Panc1 (cell line): ENCODE data around the gene GFRA1.

ENCODE experiments used
- TF ChIP-seq, protein P1 (sequence below): fragments of 450-650 bp; IDR thresholded peaks from 2 replicates; pipeline ENCODE4 v1.5.1; 2017; ENCODE audit warnings: mild to moderate bottlenecking
- TF ChIP-seq, protein P2 (sequence below), 2 experiments: IDR thresholded peaks; 2 replicates each; pipeline ENCODE4 v1.6.1; 2011 to 2012; ENCODE audit warnings: low read depth in 2 of 2, control low read depth in 1 of 2, low read length in 1 of 2, mild to moderate bottlenecking in 1 of 2, moderate library complexity in 1 of 2; ENCODE audit not compliant: insufficient read depth in 1 of 2

DNA sequence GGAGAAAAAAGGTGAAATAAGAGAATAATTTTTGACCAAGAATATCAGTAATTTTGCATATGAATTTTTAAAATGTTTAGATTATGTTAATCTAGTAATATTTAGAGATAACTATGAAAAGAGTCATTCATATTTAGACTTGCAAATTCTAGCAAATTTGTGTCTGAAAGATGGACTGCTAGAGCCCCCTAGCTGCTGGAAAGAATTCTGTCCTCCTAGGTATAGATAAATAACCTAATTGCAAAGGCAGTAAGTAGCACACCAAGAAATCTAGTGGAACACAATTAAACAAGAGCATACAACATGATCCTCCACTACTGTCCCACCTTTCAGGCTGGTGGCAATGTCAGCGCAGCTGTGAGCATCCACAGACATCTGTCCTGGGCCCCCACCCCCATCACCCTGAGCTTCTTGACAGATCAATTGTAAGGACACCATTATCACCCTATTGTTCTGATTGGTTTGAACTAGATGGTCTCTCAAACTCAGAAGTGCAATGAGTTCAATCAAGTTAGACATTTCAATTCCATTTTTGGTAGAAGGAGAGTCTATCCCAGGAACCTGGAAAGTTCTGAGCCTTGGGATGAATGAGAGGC is 15.0 kb upstream of the GFRA1 start:
- TF ChIP-seq, protein P1, sequence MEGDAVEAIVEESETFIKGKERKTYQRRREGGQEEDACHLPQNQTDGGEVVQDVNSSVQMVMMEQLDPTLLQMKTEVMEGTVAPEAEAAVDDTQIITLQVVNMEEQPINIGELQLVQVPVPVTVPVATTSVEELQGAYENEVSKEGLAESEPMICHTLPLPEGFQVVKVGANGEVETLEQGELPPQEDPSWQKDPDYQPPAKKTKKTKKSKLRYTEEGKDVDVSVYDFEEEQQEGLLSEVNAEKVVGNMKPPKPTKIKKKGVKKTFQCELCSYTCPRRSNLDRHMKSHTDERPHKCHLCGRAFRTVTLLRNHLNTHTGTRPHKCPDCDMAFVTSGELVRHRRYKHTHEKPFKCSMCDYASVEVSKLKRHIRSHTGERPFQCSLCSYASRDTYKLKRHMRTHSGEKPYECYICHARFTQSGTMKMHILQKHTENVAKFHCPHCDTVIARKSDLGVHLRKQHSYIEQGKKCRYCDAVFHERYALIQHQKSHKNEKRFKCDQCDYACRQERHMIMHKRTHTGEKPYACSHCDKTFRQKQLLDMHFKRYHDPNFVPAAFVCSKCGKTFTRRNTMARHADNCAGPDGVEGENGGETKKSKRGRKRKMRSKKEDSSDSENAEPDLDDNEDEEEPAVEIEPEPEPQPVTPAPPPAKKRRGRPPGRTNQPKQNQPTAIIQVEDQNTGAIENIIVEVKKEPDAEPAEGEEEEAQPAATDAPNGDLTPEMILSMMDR, result peak; percentile 84
- TF ChIP-seq, protein P2, sequence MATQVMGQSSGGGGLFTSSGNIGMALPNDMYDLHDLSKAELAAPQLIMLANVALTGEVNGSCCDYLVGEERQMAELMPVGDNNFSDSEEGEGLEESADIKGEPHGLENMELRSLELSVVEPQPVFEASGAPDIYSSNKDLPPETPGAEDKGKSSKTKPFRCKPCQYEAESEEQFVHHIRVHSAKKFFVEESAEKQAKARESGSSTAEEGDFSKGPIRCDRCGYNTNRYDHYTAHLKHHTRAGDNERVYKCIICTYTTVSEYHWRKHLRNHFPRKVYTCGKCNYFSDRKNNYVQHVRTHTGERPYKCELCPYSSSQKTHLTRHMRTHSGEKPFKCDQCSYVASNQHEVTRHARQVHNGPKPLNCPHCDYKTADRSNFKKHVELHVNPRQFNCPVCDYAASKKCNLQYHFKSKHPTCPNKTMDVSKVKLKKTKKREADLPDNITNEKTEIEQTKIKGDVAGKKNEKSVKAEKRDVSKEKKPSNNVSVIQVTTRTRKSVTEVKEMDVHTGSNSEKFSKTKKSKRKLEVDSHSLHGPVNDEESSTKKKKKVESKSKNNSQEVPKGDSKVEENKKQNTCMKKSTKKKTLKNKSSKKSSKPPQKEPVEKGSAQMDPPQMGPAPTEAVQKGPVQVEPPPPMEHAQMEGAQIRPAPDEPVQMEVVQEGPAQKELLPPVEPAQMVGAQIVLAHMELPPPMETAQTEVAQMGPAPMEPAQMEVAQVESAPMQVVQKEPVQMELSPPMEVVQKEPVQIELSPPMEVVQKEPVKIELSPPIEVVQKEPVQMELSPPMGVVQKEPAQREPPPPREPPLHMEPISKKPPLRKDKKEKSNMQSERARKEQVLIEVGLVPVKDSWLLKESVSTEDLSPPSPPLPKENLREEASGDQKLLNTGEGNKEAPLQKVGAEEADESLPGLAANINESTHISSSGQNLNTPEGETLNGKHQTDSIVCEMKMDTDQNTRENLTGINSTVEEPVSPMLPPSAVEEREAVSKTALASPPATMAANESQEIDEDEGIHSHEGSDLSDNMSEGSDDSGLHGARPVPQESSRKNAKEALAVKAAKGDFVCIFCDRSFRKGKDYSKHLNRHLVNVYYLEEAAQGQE (IDR thresholded peaks at IDR 0.05; ENCODE audit: insufficient read depth in 1 of 2, low read depth in 2 of 2, low read length in 1 of 2), result no peak
